Uterus (tissue), 4 donors: ENCODE results near the gene SELL. TPM values are rescaled to one million over a fixed set of nuclear protein-coding genes. Genes with fewer than 3 reads are reported as not detected.
"Not testable (repeated sequence)": the region's sequence is repeated elsewhere in the genome, so short reads cannot be mapped to it uniquely, and the experiment has no call there.

Source experiments
- DNase-seq, 2 donors: peaks; one replicate each; pipeline ENCODE4 v3.0.0-alpha.2; 2019 to 2020
- H3K27ac ChIP-seq, 2 donors: fragments of 200-600 bp; sonication (generic); 1 replicate in 1 of 2; 2 replicates in 1 of 2; pipeline ENCODE4 v1.5.1; 2016 to 2018
- H3K27me3 ChIP-seq, 2 donors: fragments of 200-600 bp; sonication (generic); one replicate each; pipeline ENCODE4 v1.5.1; 2018 to 2019; ENCODE audit warnings: control low read depth in 1 of 2
- H3K36me3 ChIP-seq, 2 donors: fragments of 200-600 bp; sonication (generic); one replicate each; pipeline ENCODE4 v1.5.1; 2019; ENCODE audit warnings: control low read depth in 1 of 2
- H3K4me1 ChIP-seq, 2 donors: fragments of 200-600 bp; sonication (generic); one replicate each; pipeline ENCODE4 v1.5.1; 2018 to 2019; ENCODE audit warnings: control low read depth in 1 of 2
- H3K4me3 ChIP-seq, 2 donors: fragments of 200-600 bp; sonication (generic); 1 replicate in 1 of 2; 2 replicates in 1 of 2; pipeline ENCODE4 v1.5.1; 2018 to 2019; ENCODE audit warnings: mild to moderate bottlenecking in 1 of 2
- H3K9me3 ChIP-seq, 2 donors: fragments of 200-600 bp; sonication (generic); one replicate each; pipeline ENCODE4 v1.5.1; 2019; ENCODE audit warnings: control low read depth in 1 of 2
- POLR2A ChIP-seq, 2 donors: fragments of 450-650 bp; IDR thresholded peaks; one replicate each; pipeline ENCODE4 v1.6.1; 2016; ENCODE audit warnings: antibody characterized with exemption in 2 of 2, mild to moderate bottlenecking in 1 of 2, moderate library complexity in 1 of 2
- intact Hi-C: fragments of 100-400 bp; cut with DNase I; formaldehyde crosslinking; loops from one replicate; pipeline ENCODE4 v1.15.1; 2023; ENCODE audit warnings: low total_unique reads
- total RNA-seq, 4 donors: library from RNA; depleted of rRNA in 3 of 4; stranded (reverse); fragments of >200 nt in 3 of 4; gene quantifications; one replicate each; pipeline versions ENCODE4 v1.1.0 to v1.2.4, GENCODE V29; 2014 to 2023
- TF ChIP-seq, protein P1 (sequence below), 4 experiments: fragments of 200-600 bp in 2 of 4; fragments of 450-650 bp in 2 of 4; sonication (generic) in 2 of 4; IDR thresholded peaks; one replicate each; pipeline ENCODE4 v1.5.1; 2016 to 2019; ENCODE audit warnings: antibody characterized with exemption in 4 of 4, mild to moderate bottlenecking in 2 of 4, moderate library complexity in 1 of 4
- donor health status: DM: yes; HTN: yes; CAD: no.

Gene SELL
- total RNA-seq, 4 donors from 2014 or later: 0.29 to 2.6 (median 0.70) TPM; not detected in 1

DNA sequence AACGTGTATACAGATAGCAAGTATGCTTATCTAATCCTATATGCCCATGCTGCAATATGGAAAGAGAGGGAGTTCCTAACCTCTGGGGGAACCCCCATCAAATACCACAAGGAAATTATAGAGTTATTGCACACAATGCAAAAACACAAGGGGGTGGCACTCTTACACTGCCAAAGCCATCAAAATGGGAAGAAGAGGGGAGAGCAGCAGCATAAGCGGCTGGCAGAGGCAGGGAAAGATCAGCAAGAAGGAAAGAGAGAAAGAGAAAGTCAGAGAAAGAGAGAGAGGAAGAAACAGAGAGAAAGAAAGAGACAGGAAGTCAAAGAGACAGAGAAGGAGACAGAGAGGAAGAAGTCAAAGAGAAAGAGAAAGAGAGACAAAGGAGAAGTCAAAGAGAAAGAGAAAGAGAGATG lies 44.2 kb downstream of the SELL start:
- DNase-seq, H3K27me3 ChIP-seq, intact Hi-C loops, H3K36me3 ChIP-seq, H3K9me3 ChIP-seq, H3K4me1 ChIP-seq, H3K4me3 ChIP-seq, H3K27ac ChIP-seq: not testable (repeated sequence)

DNA sequence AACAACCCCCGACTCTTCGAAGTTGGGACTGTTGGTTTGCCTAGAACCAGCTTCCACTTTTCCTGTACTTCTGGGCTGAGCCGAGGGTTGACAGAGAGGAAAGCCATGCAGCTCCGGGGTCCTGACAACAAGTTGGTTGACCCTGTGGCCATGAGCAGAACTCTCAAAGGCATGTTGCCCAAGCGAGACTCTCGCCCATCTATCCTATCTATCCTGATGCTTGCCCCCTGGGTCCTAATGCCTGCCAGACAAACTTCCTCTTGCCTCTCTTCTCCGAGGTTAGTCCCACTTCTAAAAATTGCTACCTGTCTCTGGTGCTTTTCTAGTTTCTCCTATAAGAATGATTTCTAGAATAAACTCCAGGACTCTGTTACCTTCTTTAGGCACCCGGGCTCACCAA lies 48.7 kb downstream of the SELL start:
- H3K27ac ChIP-seq, H3K4me3 ChIP-seq, H3K9me3 ChIP-seq, H3K4me1 ChIP-seq, H3K36me3 ChIP-seq, H3K27me3 ChIP-seq, intact Hi-C loops, DNase-seq: not testable (repeated sequence)

DNA sequence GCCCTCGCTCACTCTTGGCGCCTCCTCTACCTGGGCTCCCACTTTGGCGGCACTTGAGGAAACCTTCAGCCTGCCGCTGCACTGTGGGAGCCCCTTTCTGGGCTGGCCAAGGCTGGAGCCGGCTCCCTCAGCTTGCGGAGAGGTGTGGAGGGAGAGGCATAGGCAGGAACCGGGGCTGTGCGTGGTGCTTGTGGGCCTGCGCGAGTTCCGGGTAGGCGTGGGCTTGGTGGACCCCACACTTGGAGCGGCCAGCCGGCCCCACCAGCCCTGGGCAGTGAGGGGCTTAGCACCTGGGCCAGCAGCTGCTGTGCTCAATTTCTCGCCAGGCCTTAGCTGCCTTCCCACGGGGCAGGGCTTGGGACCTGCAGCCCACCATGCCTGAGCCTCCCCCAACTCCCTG lies 50.4 kb downstream of the SELL start:
- intact Hi-C loops, DNase-seq, H3K4me3 ChIP-seq: not testable (repeated sequence)

DNA sequence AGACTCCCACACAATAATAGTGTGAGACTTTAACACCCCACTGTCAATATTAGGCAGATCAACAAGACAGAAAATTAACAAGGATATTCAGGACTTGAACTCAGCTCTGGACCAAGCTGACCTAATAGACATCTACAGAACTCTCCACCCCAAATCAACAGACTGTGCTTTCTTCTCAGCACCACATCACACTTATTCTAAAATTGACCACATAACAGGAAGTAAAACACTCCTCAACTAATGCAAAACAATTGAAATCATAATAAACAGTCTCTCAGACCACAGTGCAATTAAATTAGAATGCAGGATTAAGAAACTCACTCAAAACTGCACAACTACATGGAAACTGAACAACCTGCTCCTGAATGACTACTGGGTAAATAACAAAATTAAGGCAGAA lies 52.6 kb downstream of the SELL start:
- H3K36me3 ChIP-seq, H3K4me1 ChIP-seq, H3K27ac ChIP-seq, DNase-seq, H3K27me3 ChIP-seq, intact Hi-C loops, H3K9me3 ChIP-seq, H3K4me3 ChIP-seq: not testable (repeated sequence)

More for the DNA sequence above, 50.4 kb downstream of the SELL start:
- H3K4me1 ChIP-seq, H3K9me3 ChIP-seq, H3K36me3 ChIP-seq, H3K27ac ChIP-seq, H3K27me3 ChIP-seq: not testable (repeated sequence)

DNA sequence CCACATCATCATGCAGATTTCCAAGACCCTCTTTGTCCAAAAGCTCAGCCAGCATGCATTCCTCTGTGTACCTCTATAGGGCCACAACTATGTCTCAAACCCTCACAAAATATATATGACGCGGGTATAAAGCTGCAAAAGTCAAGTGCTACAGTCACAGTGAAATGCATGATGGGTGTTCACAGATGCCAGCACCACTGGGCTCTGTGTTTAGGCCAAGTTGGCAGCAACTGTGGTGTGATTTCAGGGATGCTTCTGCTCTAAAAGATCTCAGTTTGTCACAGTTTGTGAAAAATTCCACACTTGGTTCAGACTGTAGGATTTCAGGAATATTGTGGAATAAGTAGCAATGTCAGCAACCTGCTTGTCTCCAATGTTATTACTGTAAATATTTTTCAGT lies 57.5 kb downstream of the SELL start:
- Histone ChIP-seq H3K4me3 (no peak overlapping the region), H3K27me3 (no peaks in the 10 kb centered on the region), H3K27ac (no peak overlapping the region), H3K36me3 (no peaks in the 10 kb centered on the region), H3K9me3 (no peaks in the 10 kb centered on the region), H3K4me1 (no peaks in the 10 kb centered on the region)
- intact Hi-C loops: no loop called here
- DNase-seq: no peak
- no peak for TF ChIP-seq POLR2A (IDR thresholded peaks at IDR 0.05)
- TF ChIP-seq, protein P1, sequence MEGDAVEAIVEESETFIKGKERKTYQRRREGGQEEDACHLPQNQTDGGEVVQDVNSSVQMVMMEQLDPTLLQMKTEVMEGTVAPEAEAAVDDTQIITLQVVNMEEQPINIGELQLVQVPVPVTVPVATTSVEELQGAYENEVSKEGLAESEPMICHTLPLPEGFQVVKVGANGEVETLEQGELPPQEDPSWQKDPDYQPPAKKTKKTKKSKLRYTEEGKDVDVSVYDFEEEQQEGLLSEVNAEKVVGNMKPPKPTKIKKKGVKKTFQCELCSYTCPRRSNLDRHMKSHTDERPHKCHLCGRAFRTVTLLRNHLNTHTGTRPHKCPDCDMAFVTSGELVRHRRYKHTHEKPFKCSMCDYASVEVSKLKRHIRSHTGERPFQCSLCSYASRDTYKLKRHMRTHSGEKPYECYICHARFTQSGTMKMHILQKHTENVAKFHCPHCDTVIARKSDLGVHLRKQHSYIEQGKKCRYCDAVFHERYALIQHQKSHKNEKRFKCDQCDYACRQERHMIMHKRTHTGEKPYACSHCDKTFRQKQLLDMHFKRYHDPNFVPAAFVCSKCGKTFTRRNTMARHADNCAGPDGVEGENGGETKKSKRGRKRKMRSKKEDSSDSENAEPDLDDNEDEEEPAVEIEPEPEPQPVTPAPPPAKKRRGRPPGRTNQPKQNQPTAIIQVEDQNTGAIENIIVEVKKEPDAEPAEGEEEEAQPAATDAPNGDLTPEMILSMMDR (IDR thresholded peaks at IDR 0.05): no peak

DNA sequence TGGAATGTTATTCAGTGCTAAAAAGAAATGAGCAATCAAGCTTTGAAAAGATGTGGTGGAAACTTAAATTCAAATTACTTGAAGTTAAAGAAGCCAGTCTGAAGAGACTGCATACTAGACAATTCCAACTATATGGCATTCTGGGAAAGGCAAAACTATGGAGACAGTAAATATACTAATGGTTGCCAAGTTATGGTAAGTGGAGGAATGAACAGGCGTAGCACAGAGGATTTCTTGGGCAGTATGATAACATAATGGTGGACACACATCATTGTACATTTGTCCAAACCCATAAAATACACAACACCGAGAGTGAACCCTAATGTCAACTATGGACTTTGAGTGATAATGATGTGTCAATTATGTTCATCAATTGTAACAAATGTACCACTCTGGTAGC lies 60.4 kb downstream of the SELL start:
- Histone ChIP-seq H3K4me1 (no peaks in the 10 kb centered on the region), H3K27ac (no peak overlapping the region), H3K9me3 (no peaks in the 10 kb centered on the region), H3K36me3 (no peaks in the 10 kb centered on the region), H3K27me3 (no peaks in the 10 kb centered on the region), H3K4me3 (no peak overlapping the region)
- no peak for TF ChIP-seq POLR2A (IDR thresholded peaks at IDR 0.05)
- TF ChIP-seq, protein P1 (IDR thresholded peaks at IDR 0.05): no peak
- intact Hi-C loops: no loop called here
- no peak for DNase-seq

DNA sequence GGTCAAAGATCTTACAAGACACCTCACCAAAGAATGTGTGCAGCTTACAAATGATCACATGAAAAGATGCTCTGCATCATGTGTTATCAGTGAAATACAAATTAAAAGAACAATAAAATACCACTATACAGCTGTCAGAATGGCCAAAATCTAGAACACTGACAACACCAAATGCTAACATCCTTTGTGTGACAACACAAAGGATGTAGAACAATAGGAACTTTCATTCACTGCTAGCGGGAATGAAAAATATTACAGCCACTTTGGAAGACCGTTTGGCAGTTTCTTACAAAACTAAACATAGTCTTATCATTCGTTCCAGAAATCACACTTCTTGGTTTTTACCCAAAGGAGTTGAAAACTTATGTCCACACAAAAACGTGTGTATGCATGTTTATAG lies 60.9 kb downstream of the SELL start:
- H3K27ac ChIP-seq: no peak overlapping the region
- no peak overlapping the region for H3K4me3 ChIP-seq
- TF ChIP-seq, protein P1 (IDR thresholded peaks at IDR 0.05): no peak
- no peak for DNase-seq
- H3K4me1 ChIP-seq: no peaks in the 10 kb centered on the region
- no peaks in the 10 kb centered on the region for H3K9me3 ChIP-seq
- intact Hi-C loops: no loop called here
- H3K36me3 ChIP-seq: no peaks in the 10 kb centered on the region
- no peaks in the 10 kb centered on the region for H3K27me3 ChIP-seq
